DMS79 (cell line): ENCODE data around the gene MT2A.

ENCODE experiments used
- DNase-seq: peaks from one replicate; lab custom pipeline; 2025; lab: John Stamatoyannopoulos, UW

MT2A gene

GRCh38 chr16:56600398-56600999 lies 7.9 kb upstream of the MT2A start:
- no peak for DNase-seq

GRCh38 chr16:56601325-56601724 lies 7.1 kb upstream of the MT2A start:
- DNase-seq = no peak

GRCh38 chr16:56603589-56603988 lies 4.8 kb upstream of the MT2A start:
- DNase-seq = no peak

GRCh38 chr16:56604966-56605365 lies 3.4 kb upstream of the MT2A start:
- DNase-seq = no peak

- DNase-seq = no peak
These were observed 2.9 kb upstream of the MT2A start for GRCh38 chr16:56605475-56605874.

- no peak for DNase-seq
These were observed 2.3 kb upstream of the MT2A start for GRCh38 chr16:56606071-56606475.

- DNase-seq = no peak
These were observed 1.8 kb upstream of the MT2A start for GRCh38 chr16:56606476-56607108.

GRCh38 chr16:56607109-56607618 lies 1.2 kb upstream of the MT2A start:
- DNase-seq = no peak

- no peak for DNase-seq
These were observed 725 bp upstream of the MT2A start for GRCh38 chr16:56607675-56608042.

GRCh38 chr16:56608876-56609462 lies 585 bp downstream of the MT2A start:
- DNase-seq = no peak

GRCh38 chr16:56609463-56609921 lies 1.1 kb downstream of the MT2A start:
- no peak for DNase-seq

GRCh38 chr16:56610017-56610608 lies 1.7 kb downstream of the MT2A start:
- no peak for DNase-seq

- no peak for DNase-seq
These were observed 2.3 kb downstream of the MT2A start for GRCh38 chr16:56610609-56611111.

GRCh38 chr16:56611281-56611833 lies 3.0 kb downstream of the MT2A start:
- DNase-seq = no peak

GRCh38 chr16:56613706-56614105 lies 5.3 kb downstream of the MT2A start:
- no peak for DNase-seq

GRCh38 chr16:56614549-56614991 lies 6.2 kb downstream of the MT2A start:
- no peak for DNase-seq

GRCh38 chr16:56615353-56615752 lies 7.0 kb downstream of the MT2A start:
- no peak for DNase-seq

- no peak for DNase-seq
These were observed 8.3 kb downstream of the MT2A start for GRCh38 chr16:56616608-56617211.

- DNase-seq = no peak
These were observed 9.1 kb downstream of the MT2A start for GRCh38 chr16:56617212-56618085.

- no peak for DNase-seq
These were observed 9.8 kb downstream of the MT2A start for GRCh38 chr16:56618138-56618537.

- DNase-seq = no peak
These were observed 12.0 kb downstream of the MT2A start for GRCh38 chr16:56620339-56620897.
